Stimulated activated CD4-positive, alpha-beta T cell treated with anti-CD3 and anti-CD28 coated beads, Interleukin-4, amount 100 ng/mL, for 24 hours (primary cell): Measurements from ENCODE around the gene ASXL1.
A peak's percentile ranks its signal among the peaks of the same experiment; 100 is the strongest.
"Not testable (repeated sequence)": the region's sequence is repeated elsewhere in the genome, so short reads cannot be mapped to it uniquely, and the experiment has no call there.

Experiments
- DNase-seq: peaks from one replicate; pipeline ENCODE4 v3.0.0-alpha.2; 2020

Gene ASXL1

GRCh38 chr20:32363492-32363891 is 5.4 kb downstream of the ASXL1 start:
- DNase-seq, result no peak

- DNase-seq, result no peak
Measured at GRCh38 chr20:32364554-32365208, 6.5 kb downstream of the ASXL1 start.

GRCh38 chr20:32365564-32365963 is 7.4 kb downstream of the ASXL1 start:
- no peak for DNase-seq

GRCh38 chr20:32366380-32366779 is 8.2 kb downstream of the ASXL1 start:
- no peak for DNase-seq

- DNase-seq, result no peak
Measured at GRCh38 chr20:32368323-32368722, 10.2 kb downstream of the ASXL1 start.

GRCh38 chr20:32368925-32369324 is 10.8 kb downstream of the ASXL1 start:
- no peak for DNase-seq

GRCh38 chr20:32370897-32371296 is 12.8 kb downstream of the ASXL1 start:
- DNase-seq, result no peak

GRCh38 chr20:32378461-32378860 is 20.3 kb downstream of the ASXL1 start:
- no peak for DNase-seq

- DNase-seq, result not testable (repeated sequence)
Measured at GRCh38 chr20:32380037-32380436, 21.9 kb downstream of the ASXL1 start.

GRCh38 chr20:32380745-32381144 is 22.6 kb downstream of the ASXL1 start:
- no peak for DNase-seq

GRCh38 chr20:32382102-32382950 is 24.2 kb downstream of the ASXL1 start:
- DNase-seq, result no peak

- not testable (repeated sequence) for DNase-seq
Measured at GRCh38 chr20:32383441-32383840, 25.3 kb downstream of the ASXL1 start.

GRCh38 chr20:32385541-32385940 is 27.4 kb downstream of the ASXL1 start:
- DNase-seq, result no peak

GRCh38 chr20:32386091-32386490 is 28.0 kb downstream of the ASXL1 start:
- no peak for DNase-seq

- DNase-seq, result peak; percentile 33
Measured at GRCh38 chr20:32387252-32387651, 29.1 kb downstream of the ASXL1 start.

GRCh38 chr20:32391003-32391402 is 32.9 kb downstream of the ASXL1 start:
- DNase-seq, result no peak

GRCh38 chr20:32395066-32395465 is 36.9 kb downstream of the ASXL1 start:
- no peak for DNase-seq

GRCh38 chr20:32396646-32397160 is 38.6 kb downstream of the ASXL1 start:
- no peak for DNase-seq

- DNase-seq, result no peak
Measured at GRCh38 chr20:32397567-32398084, 39.5 kb downstream of the ASXL1 start.

GRCh38 chr20:32400476-32400875 is 42.3 kb downstream of the ASXL1 start:
- no peak for DNase-seq

- no peak for DNase-seq
Measured at GRCh38 chr20:32404017-32404416, 45.9 kb downstream of the ASXL1 start.

- DNase-seq, result no peak
Measured at GRCh38 chr20:32406701-32407100, 48.6 kb downstream of the ASXL1 start.

GRCh38 chr20:32407131-32407750 is 49.1 kb downstream of the ASXL1 start:
- DNase-seq, result peak; percentile 59
